WTC11 (cell line): ENCODE data around the gene TSPAN5. TPM values are rescaled to one million over a fixed set of nuclear protein-coding genes. Genes with fewer than 3 reads are reported as not detected.

ENCODE experiments used
- ATAC-seq: fragments of 200-7000 bp; cut with Tn5 transposase; 2 replicates; pipeline ENCODE4 v1.10.0; 2021; ENCODE audit warnings: mild to moderate bottlenecking, moderate library complexity
- CTCF ChIA-PET: fragments of 300-600 bp; sonication (Branson Sonifier 250); formaldehyde crosslinking; loops from one replicate; lab custom pipeline; 2021; ENCODE audit warnings: antibody characterized with exemption; lab: Charles Lee
- POLR2A ChIA-PET: fragments of 350-600 bp; sonication (Branson Sonifier 250); formaldehyde crosslinking; loops from one replicate; lab custom pipeline; 2021; ENCODE audit warnings: antibody characterized with exemption; lab: Charles Lee
- DNase-seq: peaks from one replicate; pipeline ENCODE4 v3.0.0; 2021; ENCODE audit warnings: low spot score
- H3K27ac Mint-ChIP-seq: 2 replicates; pipeline ENCODE4 v1.8.0; 2021; ENCODE audit warnings: mixed read lengths
- H3K27me3 Mint-ChIP-seq: 2 replicates; pipeline ENCODE4 v1.8.0; 2021; ENCODE audit warnings: low read depth, mild to moderate bottlenecking, moderate library complexity, mixed read lengths
- H3K36me3 Mint-ChIP-seq: 2 replicates; pipeline ENCODE4 v1.8.0; 2021; ENCODE audit warnings: mixed read lengths
- H3K4me1 Mint-ChIP-seq: 2 replicates; pipeline ENCODE4 v1.8.0; 2022; ENCODE audit warnings: mixed read lengths
- H3K4me3 Mint-ChIP-seq: 2 replicates; pipeline ENCODE4 v1.8.0; 2021; ENCODE audit warnings: mild to moderate bottlenecking, moderate library complexity, mixed read lengths
- H3K9me3 Mint-ChIP-seq: 2 replicates; pipeline ENCODE4 v1.8.0; 2021; ENCODE audit warnings: mixed read lengths
- AR ChIP-seq: fragments of 250-450 bp; sonication (Bioruptor Pico); IDR thresholded peaks from 2 replicates; pipeline ENCODE4 v1.9.0; 2021; ENCODE audit warnings: mild to moderate bottlenecking
- CREM ChIP-seq: sonication (generic); formaldehyde crosslinking; IDR thresholded peaks from 2 replicates; pipeline ENCODE4 v1.8.1; 2022; ENCODE audit warnings: mild to moderate bottlenecking, missing genetic modification reagents, moderate library complexity
- EMX1 ChIP-seq: fragments of 250-450 bp; sonication (Bioruptor Pico); IDR thresholded peaks from 2 replicates; pipeline ENCODE4 v1.8.0; 2021; ENCODE audit warnings: mild to moderate bottlenecking
- ETV6 ChIP-seq: sonication (generic); formaldehyde crosslinking; IDR thresholded peaks from 2 replicates; pipeline ENCODE4 v1.8.1; 2022; ENCODE audit warnings: mild to moderate bottlenecking, missing genetic modification reagents
- FOXJ3 ChIP-seq: sonication (generic); formaldehyde crosslinking; IDR thresholded peaks from 2 replicates; pipeline ENCODE4 v1.9.0; 2021; ENCODE audit warnings: missing genetic modification reagents, mild to moderate bottlenecking, borderline replicate concordance
- IRF2 ChIP-seq: sonication (generic); formaldehyde crosslinking; IDR thresholded peaks from 2 replicates; pipeline ENCODE4 v1.8.0; 2022; ENCODE audit warnings: low read depth, missing genetic modification reagents, borderline replicate concordance
- MAX ChIP-seq: sonication (generic); formaldehyde crosslinking; IDR thresholded peaks from 2 replicates; pipeline ENCODE4 v1.8.0; 2022; ENCODE audit warnings: mild to moderate bottlenecking, missing genetic modification reagents
- MLX ChIP-seq: sonication (generic); formaldehyde crosslinking; IDR thresholded peaks from 2 replicates; pipeline ENCODE4 v1.8.1; 2023; ENCODE audit warnings: mild to moderate bottlenecking, missing genetic modification reagents, moderate library complexity
- MYBL2 ChIP-seq: sonication (generic); formaldehyde crosslinking; IDR thresholded peaks from 2 replicates; pipeline ENCODE4 v1.8.1; 2023; ENCODE audit warnings: mild to moderate bottlenecking, moderate library complexity, missing genetic modification reagents
- PRDM15 ChIP-seq: sonication (generic); formaldehyde crosslinking; IDR thresholded peaks from 2 replicates; pipeline ENCODE4 v1.8.0; 2022; ENCODE audit warnings: missing genetic modification reagents
- RELA ChIP-seq: sonication (generic); formaldehyde crosslinking; IDR thresholded peaks from 2 replicates; pipeline ENCODE4 v1.8.1; 2022; ENCODE audit warnings: missing genetic modification reagents, mild to moderate bottlenecking, borderline replicate concordance
- SMAD4 ChIP-seq: sonication (generic); formaldehyde crosslinking; IDR thresholded peaks from 2 replicates; pipeline ENCODE4 v1.8.0; 2022; ENCODE audit warnings: mild to moderate bottlenecking, missing genetic modification reagents
- TEAD1 ChIP-seq: sonication (generic); formaldehyde crosslinking; IDR thresholded peaks from 2 replicates; pipeline ENCODE4 v1.8.0; 2022; ENCODE audit warnings: mild to moderate bottlenecking, missing genetic modification reagents
- USF2 ChIP-seq: sonication (generic); formaldehyde crosslinking; IDR thresholded peaks from 2 replicates; pipeline ENCODE4 v1.8.1; 2023; ENCODE audit warnings: mild to moderate bottlenecking, missing genetic modification reagents, moderate library complexity
- ZBTB21 ChIP-seq: sonication (generic); formaldehyde crosslinking; IDR thresholded peaks from 2 replicates; pipeline ENCODE4 v1.8.1; 2023; ENCODE audit warnings: mild to moderate bottlenecking, missing genetic modification reagents, borderline replicate concordance
- ZNF219 ChIP-seq: sonication (generic); formaldehyde crosslinking; IDR thresholded peaks from 2 replicates; pipeline ENCODE4 v1.8.0; 2023; ENCODE audit warnings: missing genetic modification reagents, mild to moderate bottlenecking, borderline replicate concordance
- ZNF416 ChIP-seq: fragments of 250-450 bp; sonication (Bioruptor Pico); IDR thresholded peaks from 2 replicates; pipeline ENCODE4 v1.9.0; 2021; ENCODE audit warnings: mild to moderate bottlenecking, inconsistent platforms
- ZNF423 ChIP-seq: fragments of 250-450 bp; sonication (Bioruptor Pico); IDR thresholded peaks from 2 replicates; pipeline ENCODE4 v2.1.2; 2022; ENCODE audit warnings: mild to moderate bottlenecking, moderate library complexity
- ZSCAN18 ChIP-seq: fragments of 250-450 bp; sonication (Bioruptor Pico); IDR thresholded peaks from 2 replicates; pipeline ENCODE4 v2.1.2; 2022; ENCODE audit warnings: mild to moderate bottlenecking, moderate library complexity
- total RNA-seq: library from RNA; stranded (reverse); gene quantifications from 3 replicates; pipeline ENCODE4 v1.2.3, GENCODE V29; 2021

TSPAN5 gene
- total RNA-seq, 1 experiment from 2014 or later: 22.7 TPM

- TF ChIP-seq PRDM15 (CRISPR knock-in tag) (no peak), CREM (CRISPR knock-in tag) (no peak), ZNF219 (CRISPR knock-in tag) (no peak)
These were observed 48.0 kb downstream of the TSPAN5 start (continued) for GRCh38 chr4:98610431-98610830.

GRCh38 chr4:98609934-98610333 lies 48.5 kb downstream of the TSPAN5 start:
- TF ChIP-seq ZNF423 (CRISPR knock-in tag): no peak
- TF ChIP-seq ZNF416: no peak
- TF ChIP-seq MAX (CRISPR knock-in tag): no peak
- no peak for TF ChIP-seq AR (CRISPR knock-in tag)
- TF ChIP-seq MLX (CRISPR knock-in tag): no peak
- no peak for TF ChIP-seq ZSCAN18 (CRISPR knock-in tag)
- no peak for TF ChIP-seq IRF2 (CRISPR knock-in tag)
- no peak for TF ChIP-seq EMX1
- no peak for TF ChIP-seq USF2 (CRISPR knock-in tag)
- no peak for TF ChIP-seq SMAD4
- TF ChIP-seq ZBTB21 (CRISPR knock-in tag): no peak
- TF ChIP-seq TEAD1: no peak
- no peak overlapping the region for H3K4me3 Mint-ChIP-seq
- peak overlapping the region; percentile 70 for H3K27ac Mint-ChIP-seq
- no peaks in the 10 kb centered on the region for H3K27me3 Mint-ChIP-seq
- peaks cover 98% of the 10 kb centered on the region for H3K4me1 Mint-ChIP-seq
- ChIA-PET POLR2A (interaction anchor here (0.5 kb wide), 1 partner anchor 230 kb away, joined by 3 read pairs; no protein-coding TSS in a partner anchor), CTCF (interaction anchor here (1.3 to 3.1 kb wide), 2 partner anchors 21 to 103 kb away, joined by 3 to 11 read pairs; no protein-coding TSS in a partner anchor)
- ATAC-seq (no peak), DNase-seq (no peak)
- H3K9me3 Mint-ChIP-seq: no peaks in the 10 kb centered on the region
- no peaks in the 10 kb centered on the region for H3K36me3 Mint-ChIP-seq

GRCh38 chr4:98608356-98608755 lies 50.1 kb downstream of the TSPAN5 start:
- Mint-ChIP-seq H3K27me3 (no peaks in the 10 kb centered on the region), H3K36me3 (no peaks in the 10 kb centered on the region), H3K27ac (peak overlapping the region; percentile 50), H3K4me1 (peaks cover 96% of the 10 kb centered on the region), H3K9me3 (no peaks in the 10 kb centered on the region), H3K4me3 (no peak overlapping the region)
- ATAC-seq: no peak
- ChIA-PET POLR2A (no interaction called here), CTCF (no interaction called here)
- DNase-seq: no peak
- no peak for TF ChIP-seq AR (CRISPR knock-in tag)
- no peak for TF ChIP-seq FOXJ3 (CRISPR knock-in tag)
- peak; percentile 13; the same call in 1 of the 2 replicates for TF ChIP-seq MAX (CRISPR knock-in tag)
- TF ChIP-seq USF2 (CRISPR knock-in tag): peak; percentile 71
- TF ChIP-seq ETV6 (CRISPR knock-in tag): no peak
- no peak for TF ChIP-seq RELA
- TF ChIP-seq MYBL2: no peak
